ENCODE results near the gene HSPA1A. TPM values are rescaled to one million over a fixed set of nuclear protein-coding genes. Genes with fewer than 3 reads are reported as not detected.

The HSPA1A gene
- total RNA-seq = 77.0 and 132 TPM in 2 replicates

- peak within 1 kb of the TSS; percentile 76 for H3K4me3 ChIP-seq (ENCODE audit: low read depth, low read length)
- no peak for TF ChIP-seq CTCF (IDR thresholded peaks at IDR 0.05; ENCODE audit: insufficient read depth, low read depth, low read length)
- peak; percentile 97 for DNase-seq (ENCODE audit: low read depth)
Observed at GRCh38 chr6:31815025-31815838, at the start of gene HSPA1A, which contains the start of gene HSPA1L. TSS of gene HSPA1A (plus strand) at chr6:31815543. CDS start at chr6:31815757, 214 bp downstream. TSS of gene HSPA1L (minus strand) at chr6:31815283. CDS start at chr6:31811972, 3,311 bp downstream.

- DNase-seq (ENCODE audit: low read depth) = no peak
- no peak overlapping the region for H3K4me3 ChIP-seq (ENCODE audit: low read depth, low read length)
- no peak for TF ChIP-seq CTCF (IDR thresholded peaks at IDR 0.05; ENCODE audit: insufficient read depth, low read depth, low read length)
Observed at GRCh38 chr6:31765559-31765909, 49.8 kb upstream of the HSPA1A start.

- no peak for TF ChIP-seq CTCF (IDR thresholded peaks at IDR 0.05; ENCODE audit: insufficient read depth, low read depth, low read length)
- DNase-seq (ENCODE audit: low read depth) = peak; percentile 14
- peak overlapping the region; percentile 42 for H3K4me3 ChIP-seq (ENCODE audit: low read depth, low read length)
Observed at GRCh38 chr6:31765910-31766794, 49.2 kb upstream of the HSPA1A start.

- TF ChIP-seq CTCF (IDR thresholded peaks at IDR 0.05; ENCODE audit: insufficient read depth, low read depth, low read length) = no peak
- DNase-seq (ENCODE audit: low read depth) = no peak
- H3K4me3 ChIP-seq (ENCODE audit: low read depth, low read length) = no peak overlapping the region
Observed at GRCh38 chr6:31767096-31767645, 48.2 kb upstream of the HSPA1A start.

- no peak for DNase-seq (ENCODE audit: low read depth)
- no peak overlapping the region for H3K4me3 ChIP-seq (ENCODE audit: low read depth, low read length)
- TF ChIP-seq CTCF (IDR thresholded peaks at IDR 0.05; ENCODE audit: insufficient read depth, low read depth, low read length) = no peak
Observed at GRCh38 chr6:31768363-31769257, 46.7 kb upstream of the HSPA1A start.

All from fibroblast of villous mesenchyme (primary cell).